Measurements from ENCODE around the gene GRK1.
A peak's percentile ranks its signal among the peaks of the same experiment; 100 is the strongest.

GRK1 gene

GRCh38 chr13:113758651-113759524 is 91.9 kb downstream of the GRK1 start, which contains the start of gene TMEM255B (continued):
- TF ChIP-seq ZNF677 (tag by site-specific recombination; IDR thresholded peaks at IDR 0.05) (no peak), ZNF529 (tag by site-specific recombination; IDR thresholded peaks at IDR 0.05; ENCODE audit: insufficient replicate concordance) (no peak), ZNF274 (IDR thresholded peaks at IDR 0.05; ENCODE audit: low read length) (no peak), ZNF274 (tag by site-specific recombination; IDR thresholded peaks at IDR 0.05; ENCODE audit: borderline replicate concordance) (no peak), ZNF426 (tag by site-specific recombination; IDR thresholded peaks at IDR 0.05) (no peak), SP7 (tag by site-specific recombination; IDR thresholded peaks at IDR 0.05) (peak; percentile 14; the same call in 1 of the 2 replicates), ZSCAN23 (tag by site-specific recombination; IDR thresholded peaks at IDR 0.05) (no peak), ZNF19 (tag by site-specific recombination; IDR thresholded peaks at IDR 0.05; ENCODE audit: low read depth) (no peak), EGR2 (tag by site-specific recombination; IDR thresholded peaks at IDR 0.05; ENCODE audit: low read depth) (peak; percentile 28; the same call in 1 of the 2 replicates), ZNF660 (tag by site-specific recombination; IDR thresholded peaks at IDR 0.05) (no peak), ZSCAN16 (tag by site-specific recombination; IDR thresholded peaks at IDR 0.05) (no peak), ZBTB17 (tag by site-specific recombination; IDR thresholded peaks at IDR 0.05) (no peak; the same call in 1 of the 2 replicates), ZNF791 (tag by site-specific recombination; IDR thresholded peaks at IDR 0.05) (no peak), ZBTB8A (tag by site-specific recombination; IDR thresholded peaks at IDR 0.05) (peak; percentile 56; the same call in 1 of the 2 replicates), ZNF837 (tag by site-specific recombination; IDR thresholded peaks at IDR 0.05) (no peak), ZSCAN4 (tag by site-specific recombination; IDR thresholded peaks at IDR 0.05) (no peak), ZNF777 (tag by site-specific recombination; IDR thresholded peaks at IDR 0.05; ENCODE audit: borderline replicate concordance) (no peak), ZNF112 (tag by site-specific recombination; IDR thresholded peaks at IDR 0.05) (no peak), ZNF513 (tag by site-specific recombination; IDR thresholded peaks at IDR 0.05) (no peak), ZNF324 (tag by site-specific recombination; IDR thresholded peaks at IDR 0.05) (no peak), ZNF354C (tag by site-specific recombination; IDR thresholded peaks at IDR 0.05; ENCODE audit: borderline replicate concordance, low read depth) (no peak), ZBTB7A (tag by site-specific recombination; IDR thresholded peaks at IDR 0.05; ENCODE audit: low read depth) (no peak), TCF7L2 (IDR thresholded peaks at IDR 0.05; ENCODE audit: borderline replicate concordance, low read depth, low read length) (no peak)
- TF ChIP-seq, protein P1, sequence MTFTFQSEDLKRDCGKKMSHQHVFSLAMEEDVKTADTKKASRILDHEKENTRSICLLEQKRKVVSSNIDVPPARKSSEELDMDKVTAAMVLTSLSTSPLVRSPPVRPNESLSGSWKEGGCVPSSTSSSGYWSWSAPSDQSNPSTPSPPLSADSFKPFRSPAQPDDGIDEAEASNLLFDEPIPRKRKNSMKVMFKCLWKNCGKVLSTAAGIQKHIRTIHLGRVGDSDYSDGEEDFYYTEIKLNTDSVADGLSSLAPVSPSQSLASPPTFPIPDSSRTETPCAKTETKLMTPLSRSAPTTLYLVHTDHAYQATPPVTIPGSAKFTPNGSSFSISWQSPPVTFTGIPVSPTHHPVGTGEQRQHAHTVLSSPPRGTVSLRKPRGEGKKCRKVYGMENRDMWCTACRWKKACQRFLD (tag by site-specific recombination; IDR thresholded peaks at IDR 0.05): no peak
- TF ChIP-seq, protein P2, sequence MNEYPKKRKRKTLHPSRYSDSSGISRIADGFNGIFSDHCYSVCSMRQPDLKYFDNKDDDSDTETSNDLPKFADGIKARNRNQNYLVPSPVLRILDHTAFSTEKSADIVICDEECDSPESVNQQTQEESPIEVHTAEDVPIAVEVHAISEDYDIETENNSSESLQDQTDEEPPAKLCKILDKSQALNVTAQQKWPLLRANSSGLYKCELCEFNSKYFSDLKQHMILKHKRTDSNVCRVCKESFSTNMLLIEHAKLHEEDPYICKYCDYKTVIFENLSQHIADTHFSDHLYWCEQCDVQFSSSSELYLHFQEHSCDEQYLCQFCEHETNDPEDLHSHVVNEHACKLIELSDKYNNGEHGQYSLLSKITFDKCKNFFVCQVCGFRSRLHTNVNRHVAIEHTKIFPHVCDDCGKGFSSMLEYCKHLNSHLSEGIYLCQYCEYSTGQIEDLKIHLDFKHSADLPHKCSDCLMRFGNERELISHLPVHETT (tag by site-specific recombination; IDR thresholded peaks at IDR 0.05): no peak
- TF ChIP-seq, protein P3, sequence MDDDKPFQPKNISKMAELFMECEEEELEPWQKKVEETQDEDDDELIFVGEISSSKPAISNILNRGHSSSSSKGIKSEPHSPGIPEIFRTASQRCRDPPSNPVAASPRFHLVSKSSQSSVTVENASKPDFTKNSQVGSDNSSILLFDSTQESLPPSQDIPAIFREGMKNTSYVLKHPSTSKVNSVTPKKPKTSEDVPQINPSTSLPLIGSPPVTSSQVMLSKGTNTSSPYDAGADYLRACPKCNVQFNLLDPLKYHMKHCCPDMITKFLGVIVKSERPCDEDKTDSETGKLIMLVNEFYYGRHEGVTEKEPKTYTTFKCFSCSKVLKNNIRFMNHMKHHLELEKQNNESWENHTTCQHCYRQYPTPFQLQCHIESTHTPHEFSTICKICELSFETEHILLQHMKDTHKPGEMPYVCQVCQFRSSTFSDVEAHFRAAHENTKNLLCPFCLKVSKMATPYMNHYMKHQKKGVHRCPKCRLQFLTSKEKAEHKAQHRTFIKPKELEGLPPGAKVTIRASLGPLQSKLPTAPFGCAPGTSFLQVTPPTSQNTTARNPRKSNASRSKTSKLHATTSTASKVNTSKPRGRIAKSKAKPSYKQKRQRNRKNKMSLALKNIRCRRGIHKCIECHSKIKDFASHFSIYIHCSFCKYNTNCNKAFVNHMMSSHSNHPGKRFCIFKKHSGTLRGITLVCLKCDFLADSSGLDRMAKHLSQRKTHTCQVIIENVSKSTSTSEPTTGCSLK (tag by site-specific recombination; IDR thresholded peaks at IDR 0.05): no peak
- TF ChIP-seq, protein P4, sequence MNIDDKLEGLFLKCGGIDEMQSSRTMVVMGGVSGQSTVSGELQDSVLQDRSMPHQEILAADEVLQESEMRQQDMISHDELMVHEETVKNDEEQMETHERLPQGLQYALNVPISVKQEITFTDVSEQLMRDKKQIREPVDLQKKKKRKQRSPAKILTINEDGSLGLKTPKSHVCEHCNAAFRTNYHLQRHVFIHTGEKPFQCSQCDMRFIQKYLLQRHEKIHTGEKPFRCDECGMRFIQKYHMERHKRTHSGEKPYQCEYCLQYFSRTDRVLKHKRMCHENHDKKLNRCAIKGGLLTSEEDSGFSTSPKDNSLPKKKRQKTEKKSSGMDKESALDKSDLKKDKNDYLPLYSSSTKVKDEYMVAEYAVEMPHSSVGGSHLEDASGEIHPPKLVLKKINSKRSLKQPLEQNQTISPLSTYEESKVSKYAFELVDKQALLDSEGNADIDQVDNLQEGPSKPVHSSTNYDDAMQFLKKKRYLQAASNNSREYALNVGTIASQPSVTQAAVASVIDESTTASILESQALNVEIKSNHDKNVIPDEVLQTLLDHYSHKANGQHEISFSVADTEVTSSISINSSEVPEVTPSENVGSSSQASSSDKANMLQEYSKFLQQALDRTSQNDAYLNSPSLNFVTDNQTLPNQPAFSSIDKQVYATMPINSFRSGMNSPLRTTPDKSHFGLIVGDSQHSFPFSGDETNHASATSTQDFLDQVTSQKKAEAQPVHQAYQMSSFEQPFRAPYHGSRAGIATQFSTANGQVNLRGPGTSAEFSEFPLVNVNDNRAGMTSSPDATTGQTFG (tag by site-specific recombination; IDR thresholded peaks at IDR 0.05; ENCODE audit: borderline replicate concordance): no peak
- TF ChIP-seq, protein P5, sequence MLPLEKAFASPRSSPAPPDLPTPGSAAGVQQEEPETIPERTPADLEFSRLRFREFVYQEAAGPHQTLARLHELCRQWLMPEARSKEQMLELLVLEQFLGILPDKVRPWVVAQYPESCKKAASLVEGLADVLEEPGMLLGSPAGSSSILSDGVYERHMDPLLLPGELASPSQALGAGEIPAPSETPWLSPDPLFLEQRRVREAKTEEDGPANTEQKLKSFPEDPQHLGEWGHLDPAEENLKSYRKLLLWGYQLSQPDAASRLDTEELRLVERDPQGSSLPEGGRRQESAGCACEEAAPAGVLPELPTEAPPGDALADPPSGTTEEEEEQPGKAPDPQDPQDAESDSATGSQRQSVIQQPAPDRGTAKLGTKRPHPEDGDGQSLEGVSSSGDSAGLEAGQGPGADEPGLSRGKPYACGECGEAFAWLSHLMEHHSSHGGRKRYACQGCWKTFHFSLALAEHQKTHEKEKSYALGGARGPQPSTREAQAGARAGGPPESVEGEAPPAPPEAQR (tag by site-specific recombination; IDR thresholded peaks at IDR 0.05): no peak

Measured in HEK293 (cell line).